GM18526 (cell line): ENCODE results near the gene ADAMTSL5.

Experiments
- POLR2A ChIP-seq: IDR thresholded peaks from 3 replicates; pipeline ENCODE4 v1.6.1; 2011; ENCODE audit not compliant: insufficient read length; ENCODE audit errors: extremely low read depth

The ADAMTSL5 gene

DNA sequence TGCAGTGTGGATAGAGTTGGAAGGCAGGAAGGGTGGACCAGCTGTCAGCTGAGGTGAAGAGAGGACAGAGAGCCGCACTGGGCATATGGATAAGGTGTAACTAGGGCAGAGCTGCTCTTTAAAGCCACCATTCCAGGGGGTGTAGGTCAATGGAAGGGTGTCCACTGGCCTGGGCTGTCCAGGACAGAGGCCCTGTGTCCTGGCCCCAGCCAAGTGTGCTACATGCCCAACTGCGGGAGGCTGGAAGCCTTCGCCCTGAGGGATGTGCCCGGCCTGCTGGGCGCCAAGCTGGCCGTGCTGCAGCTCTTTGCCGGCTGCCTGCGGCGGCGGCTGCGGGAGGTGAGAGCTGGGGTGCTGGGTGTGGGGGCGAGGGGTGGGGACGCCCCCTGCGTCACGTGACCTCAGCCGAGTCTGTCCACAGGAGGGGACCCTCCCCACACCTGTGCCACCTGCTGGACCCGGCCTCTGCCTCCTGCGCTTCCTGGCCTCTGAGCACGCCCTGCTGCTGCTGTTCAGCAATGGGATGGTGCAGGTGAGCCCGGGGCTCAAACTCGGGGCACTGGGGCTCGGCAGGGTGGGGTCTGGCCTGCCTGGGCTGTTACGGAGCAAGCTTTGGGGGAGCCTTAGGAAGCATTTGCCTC lies 20.8 kb upstream of the ADAMTSL5 start:
- TF ChIP-seq POLR2A: no peak

DNA sequence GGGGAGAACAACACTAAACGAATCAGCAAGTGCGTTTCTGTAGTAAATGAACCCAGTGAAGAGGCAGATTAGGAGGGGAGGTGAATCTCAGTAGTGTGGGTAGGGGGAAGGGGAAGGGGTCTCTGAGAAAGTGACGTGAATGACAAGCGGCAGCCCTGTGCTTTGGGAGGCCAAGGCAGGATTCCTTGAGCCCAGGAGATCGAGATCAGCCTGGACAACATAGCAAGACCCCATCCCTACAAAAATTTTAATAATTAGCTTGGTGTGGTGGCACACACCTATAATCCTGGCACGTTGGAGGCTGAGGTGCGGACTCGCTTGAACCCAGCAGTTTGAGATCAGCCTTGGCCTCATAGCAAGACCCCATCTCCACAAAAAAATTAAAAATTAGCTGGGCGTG lies 19.2 kb upstream of the ADAMTSL5 start:
- TF ChIP-seq POLR2A: no peak

DNA sequence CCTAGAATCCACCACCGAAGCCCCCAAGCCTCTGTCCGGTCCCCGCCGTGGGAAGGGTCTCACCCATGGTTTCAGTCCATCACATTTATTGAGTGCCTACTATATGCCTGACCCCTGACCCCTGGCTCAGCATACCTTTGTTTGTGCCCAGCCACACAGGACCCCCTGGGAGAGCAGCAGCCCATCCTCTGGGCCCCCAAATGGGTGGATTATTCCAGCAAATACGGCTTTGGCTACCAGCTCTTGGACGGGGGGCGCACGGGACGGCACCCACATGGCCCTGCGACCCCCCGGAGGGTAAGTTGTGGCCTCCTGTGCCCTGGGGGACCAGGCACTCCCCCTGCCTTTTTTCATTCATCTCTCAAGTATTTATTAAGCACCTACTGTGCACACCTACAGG lies 18.8 kb upstream of the ADAMTSL5 start:
- TF ChIP-seq POLR2A: no peak

DNA sequence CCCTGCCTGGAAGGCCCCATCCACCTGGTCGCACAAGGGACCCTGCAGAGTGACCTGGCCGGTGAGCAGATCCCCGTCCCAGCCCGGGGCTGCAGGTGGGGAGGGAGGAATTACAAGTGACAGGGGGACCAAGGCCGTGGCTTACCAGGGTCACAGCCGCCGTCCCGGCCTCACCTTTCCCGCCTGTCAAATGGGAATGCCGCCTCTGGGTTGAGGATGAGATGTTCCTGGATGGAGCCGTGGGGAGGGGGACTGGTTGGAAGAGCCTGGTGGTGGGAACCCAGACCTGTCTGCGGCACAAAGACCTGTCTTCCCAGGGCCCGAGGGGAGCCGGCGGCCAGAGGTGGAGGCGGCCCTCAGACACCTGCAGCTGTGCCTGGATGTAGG lies 16.6 kb upstream of the ADAMTSL5 start:
- no peak for TF ChIP-seq POLR2A

DNA sequence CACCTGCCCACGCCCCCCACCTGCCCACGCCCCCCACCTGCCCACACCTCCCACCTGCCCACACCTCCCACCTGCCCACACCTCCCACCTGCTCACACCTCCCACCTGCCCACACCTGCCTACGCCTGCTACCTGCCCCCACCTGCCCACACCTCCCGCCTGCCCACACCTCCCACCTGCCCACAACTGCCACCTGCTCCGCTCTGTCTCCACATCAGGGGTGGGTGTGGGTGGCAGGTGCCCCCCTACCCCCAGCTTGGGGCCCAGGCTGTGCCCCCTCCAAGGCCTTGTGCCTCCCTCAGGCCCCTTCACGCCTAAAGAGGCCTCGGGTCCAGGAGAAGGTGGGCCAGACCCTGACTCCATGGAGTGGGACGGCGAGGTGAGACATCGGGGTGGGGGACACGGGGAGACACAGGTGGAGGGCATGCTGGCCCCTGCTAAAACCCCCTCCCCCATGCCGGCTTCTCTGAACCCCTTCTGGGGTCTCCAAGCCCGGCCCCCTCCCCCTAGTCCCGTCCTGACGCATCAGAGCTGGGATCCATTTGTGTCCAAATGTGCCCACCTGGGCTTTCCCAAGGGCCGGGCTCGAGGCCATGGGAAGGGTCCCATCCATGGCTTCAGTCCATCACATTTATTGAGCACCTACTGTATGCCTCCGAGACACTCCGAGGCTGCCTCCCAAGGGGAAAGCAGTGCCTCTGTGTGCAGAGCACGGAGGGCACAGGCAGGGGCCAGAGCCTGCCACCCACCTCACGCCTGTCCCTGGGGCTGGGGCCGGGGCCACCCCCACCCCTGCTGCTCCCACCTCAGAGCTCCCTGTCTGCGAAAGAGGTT lies 16.0 kb upstream of the ADAMTSL5 start:
- no peak for TF ChIP-seq POLR2A

GRCh38 chr19:1527650-1528309 lies 15.0 kb upstream of the ADAMTSL5 start:
- no peak for TF ChIP-seq POLR2A

GRCh38 chr19:1526979-1527649 lies 14.3 kb upstream of the ADAMTSL5 start:
- no peak for TF ChIP-seq POLR2A

DNA sequence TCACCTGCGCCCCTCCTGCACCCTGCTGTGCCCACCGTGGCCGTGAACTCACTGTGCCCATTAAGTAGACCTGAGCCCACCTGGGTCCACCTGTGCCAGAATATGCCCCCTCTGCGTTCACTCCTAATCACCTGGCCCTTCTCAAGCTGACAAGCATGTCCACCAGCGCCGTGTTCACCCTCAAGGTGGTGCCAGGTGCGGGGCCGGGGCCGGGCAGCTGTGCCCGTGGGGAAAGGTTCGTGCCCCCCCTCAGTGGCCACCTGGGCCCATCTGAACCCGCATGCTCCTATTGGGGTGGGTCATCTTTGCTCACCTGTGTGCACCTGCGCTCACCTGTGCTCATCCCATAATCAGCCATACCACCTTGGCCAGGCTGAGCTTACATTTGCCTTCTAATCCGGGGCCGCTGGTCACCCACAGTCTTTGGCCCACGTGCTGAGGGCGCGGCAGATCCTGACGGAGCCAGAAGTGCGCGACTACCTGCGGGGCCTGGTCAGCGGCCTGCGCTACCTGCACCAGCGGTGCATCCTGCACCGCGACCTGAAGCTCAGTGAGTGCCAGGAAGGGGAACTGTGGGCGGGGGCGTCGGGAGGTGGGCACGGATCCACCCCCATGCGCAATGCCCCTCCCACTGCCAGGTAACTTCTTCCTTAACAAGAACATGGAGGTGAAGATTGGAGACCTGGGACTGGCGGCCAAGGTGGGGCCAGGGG lies 13.4 kb upstream of the ADAMTSL5 start:
- TF ChIP-seq POLR2A: no peak

DNA sequence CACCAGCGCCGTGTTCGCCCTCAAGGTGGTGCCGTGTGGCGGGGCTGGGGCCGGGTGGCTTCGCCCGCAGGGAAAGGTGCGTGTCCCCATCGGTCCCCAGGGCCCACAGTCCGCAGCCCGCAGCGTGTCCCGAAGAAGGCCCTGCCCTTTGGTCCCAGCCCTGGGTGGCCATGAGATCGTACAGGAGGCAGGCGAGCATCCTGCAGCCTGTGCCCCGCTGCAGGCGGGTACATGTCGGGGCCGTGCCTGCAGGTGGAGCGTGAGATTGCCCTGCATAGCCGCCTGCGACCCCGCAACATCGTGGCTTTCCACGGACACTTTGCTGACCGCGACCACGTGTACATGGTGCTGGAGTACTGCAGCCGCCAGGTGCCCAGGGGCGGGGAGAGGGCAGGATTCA lies 12.5 kb upstream of the ADAMTSL5 start:
- TF ChIP-seq POLR2A: no peak

DNA sequence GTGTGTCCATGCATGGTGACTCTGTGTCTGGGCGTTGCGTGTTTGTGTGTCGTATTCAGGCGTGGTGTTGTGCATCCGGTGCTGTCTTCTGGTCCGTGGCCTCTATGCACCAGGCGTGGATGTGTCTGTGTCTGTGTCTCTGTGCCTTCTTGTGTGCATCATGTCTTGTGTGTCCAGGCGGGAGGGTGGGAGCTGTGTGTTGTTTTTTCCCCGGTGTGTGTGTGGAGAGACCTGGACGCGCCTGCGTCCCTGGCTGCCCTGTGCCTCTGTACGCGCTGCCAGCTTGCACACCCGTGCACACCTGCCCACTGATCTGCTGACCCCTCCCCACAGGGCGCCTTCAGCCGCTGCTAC lies 12.1 kb upstream of the ADAMTSL5 start:
- no peak for TF ChIP-seq POLR2A

- no peak for TF ChIP-seq POLR2A
Measured at GRCh38 chr19:1524287-1524971, 11.6 kb upstream of the ADAMTSL5 start.

DNA sequence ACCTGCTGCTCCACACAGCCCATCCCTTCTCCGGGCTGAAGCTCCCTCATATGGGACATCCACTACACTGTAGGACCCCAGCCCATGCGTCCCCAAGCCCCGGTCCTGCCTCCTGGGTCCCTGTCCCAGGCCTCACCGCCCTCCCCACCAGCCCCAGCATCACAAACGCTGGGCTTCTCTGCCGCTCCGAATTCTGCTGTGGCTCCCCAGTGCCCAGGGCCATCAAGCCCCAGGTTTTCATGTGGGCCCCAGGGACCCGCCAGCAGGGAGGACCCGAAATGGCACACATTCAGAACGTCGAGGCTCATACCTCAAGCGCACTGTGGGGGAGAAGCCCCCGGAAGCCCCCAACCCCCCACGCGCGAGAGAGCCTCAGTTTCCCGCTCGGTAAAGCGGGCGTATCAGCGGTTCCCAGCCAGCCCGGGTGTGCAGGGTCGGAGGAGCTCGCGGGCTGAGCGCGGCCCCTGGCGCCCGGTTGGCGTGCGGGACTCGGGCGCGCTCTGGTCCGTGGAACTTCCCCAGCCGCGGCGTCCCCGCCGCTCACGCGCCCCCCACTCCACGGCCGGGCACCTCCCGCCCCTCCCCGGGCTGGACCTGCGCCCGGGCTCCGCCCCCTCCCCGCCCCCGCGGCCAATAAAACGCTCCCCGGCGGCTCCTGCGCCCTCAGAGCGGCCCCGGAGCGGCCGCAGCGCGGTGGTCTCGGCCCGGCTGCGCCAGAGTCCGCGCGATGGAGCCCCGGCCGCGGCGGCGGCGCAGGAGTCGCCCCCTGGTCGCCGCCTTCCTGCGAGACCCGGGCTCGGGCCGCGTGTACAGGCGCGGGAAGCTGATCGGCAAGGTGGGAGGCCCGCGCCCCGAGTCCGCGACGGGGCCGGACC lies 10.8 kb upstream of the ADAMTSL5 start, which contains the start of gene PLK5:
PLK5 (plus strand) TSS at position 666 of the 875 bp plus-strand sequence. CDS start 2,920 bp downstream, outside the sequence.
- no peak for TF ChIP-seq POLR2A

GRCh38 chr19:1522838-1523237 lies 10.0 kb upstream of the ADAMTSL5 start:
- TF ChIP-seq POLR2A: no peak
